Type B pancreatic cell (in vitro differentiated cells): ENCODE data around the gene LHFPL3. TPM values are rescaled to one million over a fixed set of nuclear protein-coding genes. Genes with fewer than 3 reads are reported as not detected.

Experiments
- DNase-seq: peaks from one replicate; pipeline ENCODE4 v3.0.0; 2021; ENCODE audit warnings: mixed read lengths; ENCODE audit not compliant: unreplicated experiment; ENCODE audit errors: extremely low spot score
- H3K27ac Mint-ChIP-seq: 2 replicates; pipeline ENCODE4 v1.8.0; 2021; ENCODE audit warnings: mild to moderate bottlenecking, mixed read lengths
- H3K27me3 Mint-ChIP-seq: 2 replicates; pipeline ENCODE4 v1.8.0; 2021; ENCODE audit warnings: mixed read lengths
- H3K36me3 Mint-ChIP-seq: 2 replicates; pipeline ENCODE4 v1.8.0; 2021; ENCODE audit warnings: mixed read lengths
- H3K4me1 Mint-ChIP-seq: one replicate; pipeline ENCODE4 v1.8.0; 2021; ENCODE audit warnings: mixed read lengths; ENCODE audit not compliant: unreplicated experiment
- H3K4me3 Mint-ChIP-seq: 2 replicates; pipeline ENCODE4 v1.8.0; 2021; ENCODE audit warnings: mild to moderate bottlenecking, mixed read lengths
- H3K9me3 Mint-ChIP-seq: 2 replicates; pipeline ENCODE4 v1.8.0; 2021; ENCODE audit warnings: mixed read lengths
- CTCF ChIP-seq: fragments of 200-600 bp; sonication (generic); conservative IDR thresholded peaks from 2 replicates; pipeline ENCODE4 v1.5.0; 2021; ENCODE audit warnings: antibody characterized with exemption, mild to moderate bottlenecking
- total RNA-seq: library from RNA; stranded (reverse); gene quantifications from 2 replicates; pipeline ENCODE4 v1.2.1, GENCODE V29; 2021; ENCODE audit warnings: low replicate concordance

LHFPL3 gene
- total RNA-seq, 1 donor from 2014 or later: 0.31 TPM

- H3K4me3 Mint-ChIP-seq: no peak overlapping the region
- no peak overlapping the region for H3K27ac Mint-ChIP-seq
These were observed 31.5 kb upstream of the LHFPL3 start for GRCh38 chr7:104296900-104297299.

GRCh38 chr7:104299323-104299722, 29.1 kb upstream of the LHFPL3 start:
- TF ChIP-seq CTCF: no peak
- Mint-ChIP-seq H3K27ac (no peak overlapping the region), H3K4me1 (no peaks in the 10 kb centered on the region), H3K36me3 (no peaks in the 10 kb centered on the region), H3K9me3 (no peaks in the 10 kb centered on the region), H3K4me3 (no peak overlapping the region), H3K27me3 (peaks cover 15% of the 10 kb centered on the region)
- DNase-seq: no peak

More at GRCh38 chr7:104296900-104297299, 31.5 kb upstream of the LHFPL3 start:
- TF ChIP-seq CTCF: no peak
- peaks cover 33% of the 10 kb centered on the region for H3K27me3 Mint-ChIP-seq
- H3K9me3 Mint-ChIP-seq: no peaks in the 10 kb centered on the region
- no peaks in the 10 kb centered on the region for H3K36me3 Mint-ChIP-seq
- H3K4me1 Mint-ChIP-seq: no peaks in the 10 kb centered on the region
- no peak for DNase-seq

GRCh38 chr7:104299777-104300176, 28.6 kb upstream of the LHFPL3 start:
- TF ChIP-seq CTCF: no peak
- H3K9me3 Mint-ChIP-seq: no peaks in the 10 kb centered on the region
- DNase-seq: no peak
- H3K4me3 Mint-ChIP-seq: no peak overlapping the region
- H3K27ac Mint-ChIP-seq: no peak overlapping the region
- H3K27me3 Mint-ChIP-seq: peaks cover 12% of the 10 kb centered on the region
- H3K4me1 Mint-ChIP-seq: no peaks in the 10 kb centered on the region
- no peaks in the 10 kb centered on the region for H3K36me3 Mint-ChIP-seq

GRCh38 chr7:104306793-104307192, 21.6 kb upstream of the LHFPL3 start:
- Mint-ChIP-seq H3K27ac (no peak overlapping the region), H3K9me3 (no peaks in the 10 kb centered on the region), H3K27me3 (peaks cover 13% of the 10 kb centered on the region), H3K4me1 (no peaks in the 10 kb centered on the region), H3K36me3 (no peaks in the 10 kb centered on the region), H3K4me3 (no peak overlapping the region)
- no peak for DNase-seq
- no peak for TF ChIP-seq CTCF

- Mint-ChIP-seq H3K27me3 (peaks cover 18% of the 10 kb centered on the region), H3K27ac (no peak overlapping the region), H3K36me3 (no peaks in the 10 kb centered on the region), H3K9me3 (peaks cover 4% of the 10 kb centered on the region), H3K4me1 (no peaks in the 10 kb centered on the region), H3K4me3 (no peak overlapping the region)
- no peak for DNase-seq
- no peak for TF ChIP-seq CTCF
These were observed 10.3 kb upstream of the LHFPL3 start for GRCh38 chr7:104317948-104318629.

- H3K9me3 Mint-ChIP-seq: no peaks in the 10 kb centered on the region
- peak overlapping the region; percentile 78 for H3K4me3 Mint-ChIP-seq
- peaks cover 9% of the 10 kb centered on the region for H3K4me1 Mint-ChIP-seq
- H3K27ac Mint-ChIP-seq: no peak overlapping the region
- no peak for DNase-seq
- peaks cover 84% of the 10 kb centered on the region for H3K27me3 Mint-ChIP-seq
- H3K36me3 Mint-ChIP-seq: no peaks in the 10 kb centered on the region
- no peak for TF ChIP-seq CTCF
These were observed 869 bp upstream of the LHFPL3 start for GRCh38 chr7:104327534-104327933.
